Nephron (organoid): ENCODE results near the gene C16orf74.

Experiments
- H3K27ac Mint-ChIP-seq, 3 experiments: 2 replicates each; pipeline ENCODE4 v1.8.0; 2020; ENCODE audit warnings: mixed read lengths in 3 of 3, mild to moderate bottlenecking in 2 of 3, moderate library complexity in 1 of 3
- H3K27me3 Mint-ChIP-seq: 2 replicates; pipeline ENCODE4 v1.8.0; 2021; ENCODE audit warnings: low read depth, mild to moderate bottlenecking, moderate library complexity, mixed read lengths
- H3K36me3 Mint-ChIP-seq: 2 replicates; pipeline ENCODE4 v1.8.0; 2020; ENCODE audit warnings: low read depth, mixed read lengths
- H3K4me1 Mint-ChIP-seq: 2 replicates; pipeline ENCODE4 v1.8.0; 2020; ENCODE audit warnings: mixed read lengths
- H3K4me3 Mint-ChIP-seq, 3 experiments: 2 replicates each; pipeline ENCODE4 v1.8.0; 2020; ENCODE audit warnings: mild to moderate bottlenecking in 3 of 3, mixed read lengths in 3 of 3, moderate library complexity in 2 of 3
- H3K9me3 Mint-ChIP-seq: 2 replicates; pipeline ENCODE4 v1.8.0; 2020; ENCODE audit warnings: mixed read lengths
- CTCF ChIP-seq, 3 experiments: fragments of 200-600 bp; sonication (generic); IDR thresholded peaks; one replicate each; pipeline ENCODE4 v1.5.0; 2021; ENCODE audit warnings: antibody characterized with exemption in 3 of 3; ENCODE audit not compliant: unreplicated experiment in 3 of 3

C16orf74 gene

DNA sequence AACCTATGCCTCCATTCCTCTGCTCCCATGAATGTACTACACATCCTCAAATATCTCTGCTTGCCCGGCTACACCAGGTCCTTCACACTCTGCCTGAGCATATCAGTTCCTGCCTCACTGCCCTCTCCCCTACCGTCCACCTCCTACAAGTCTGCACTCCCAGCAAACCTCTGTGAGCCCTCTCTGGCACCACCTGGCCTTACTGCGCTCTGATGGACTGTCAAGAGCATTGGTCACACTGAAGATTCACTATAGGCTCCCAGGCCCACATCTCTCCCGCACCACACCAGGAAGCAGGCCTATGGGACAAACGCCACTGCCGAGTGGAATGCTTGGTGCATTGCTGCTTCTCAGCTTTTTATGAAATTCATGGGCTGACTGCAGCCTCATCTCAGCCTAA is 71.0 kb downstream of the C16orf74 start:
- Mint-ChIP-seq H3K36me3 (peaks cover 55% of the 10 kb centered on the region), H3K4me1 (peaks cover 21% of the 10 kb centered on the region), H3K4me3 (no peak overlapping the region)

GRCh38 chr16:85678821-85679220 is 72.1 kb downstream of the C16orf74 start:
- H3K36me3 Mint-ChIP-seq = peaks cover 61% of the 10 kb centered on the region
- no peak overlapping the region for H3K27ac Mint-ChIP-seq
- no peak for TF ChIP-seq CTCF (IDR thresholded peaks at IDR 0.05; ENCODE audit: unreplicated experiment in 3 of 3)
- H3K4me3 Mint-ChIP-seq = no peak overlapping the region
- peaks cover 4% of the 10 kb centered on the region for H3K27me3 Mint-ChIP-seq
- peaks cover 32% of the 10 kb centered on the region for H3K4me1 Mint-ChIP-seq
- no peaks in the 10 kb centered on the region for H3K9me3 Mint-ChIP-seq

More for the DNA sequence above, 71.0 kb downstream of the C16orf74 start:
- TF ChIP-seq CTCF (IDR thresholded peaks at IDR 0.05; ENCODE audit: unreplicated experiment in 3 of 3) = no peak
- Mint-ChIP-seq H3K27me3 (peaks cover 4% of the 10 kb centered on the region), H3K9me3 (no peaks in the 10 kb centered on the region), H3K27ac (no peak overlapping the region)

DNA sequence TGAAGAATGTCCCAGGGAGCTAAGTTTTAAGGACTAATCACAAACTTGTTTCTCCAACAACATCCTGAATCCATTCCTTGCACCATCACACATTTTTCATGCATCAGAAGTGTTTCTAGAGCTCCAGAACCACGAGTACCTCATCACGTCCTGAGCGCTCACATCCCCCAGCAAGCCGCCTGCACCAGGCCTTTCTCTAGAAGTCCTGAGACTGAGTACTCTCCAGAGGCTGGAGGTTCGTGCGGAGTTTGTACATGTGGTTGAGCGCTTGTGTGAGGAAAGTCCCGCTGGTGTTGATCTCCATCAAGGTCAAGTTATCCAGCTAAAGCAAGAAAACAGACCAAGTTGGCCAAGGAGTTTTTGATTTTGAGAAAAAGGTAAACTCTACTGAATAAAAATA is 72.9 kb downstream of the C16orf74 start:
- TF ChIP-seq CTCF (IDR thresholded peaks at IDR 0.05; ENCODE audit: unreplicated experiment in 3 of 3) = no peak
- H3K36me3 Mint-ChIP-seq = peaks cover 57% of the 10 kb centered on the region
- no peak overlapping the region for H3K27ac Mint-ChIP-seq

GRCh38 chr16:85677383-85677967 is 73.4 kb downstream of the C16orf74 start:
- H3K36me3 Mint-ChIP-seq = peaks cover 59% of the 10 kb centered on the region
- no peak overlapping the region for H3K27ac Mint-ChIP-seq
- H3K4me1 Mint-ChIP-seq = peaks cover 25% of the 10 kb centered on the region
- TF ChIP-seq CTCF (IDR thresholded peaks at IDR 0.05; ENCODE audit: unreplicated experiment in 3 of 3) = no peak
- no peaks in the 10 kb centered on the region for H3K27me3 Mint-ChIP-seq
- H3K9me3 Mint-ChIP-seq = no peaks in the 10 kb centered on the region
- no peak overlapping the region for H3K4me3 Mint-ChIP-seq

More for the DNA sequence above, 72.9 kb downstream of the C16orf74 start:
- Mint-ChIP-seq H3K27me3 (peaks cover under 1% of the 10 kb centered on the region), H3K9me3 (no peaks in the 10 kb centered on the region), H3K4me1 (peaks cover 29% of the 10 kb centered on the region), H3K4me3 (no peak overlapping the region)

- TF ChIP-seq CTCF (IDR thresholded peaks at IDR 0.05; ENCODE audit: unreplicated experiment in 3 of 3) = no peak
- Mint-ChIP-seq H3K9me3 (no peaks in the 10 kb centered on the region), H3K4me3 (no peak overlapping the region), H3K4me1 (peaks cover 25% of the 10 kb centered on the region), H3K36me3 (peaks cover 68% of the 10 kb centered on the region), H3K27me3 (no peaks in the 10 kb centered on the region), H3K27ac (no peak overlapping the region)
Observed at GRCh38 chr16:85676466-85676865, 74.4 kb downstream of the C16orf74 start.

DNA sequence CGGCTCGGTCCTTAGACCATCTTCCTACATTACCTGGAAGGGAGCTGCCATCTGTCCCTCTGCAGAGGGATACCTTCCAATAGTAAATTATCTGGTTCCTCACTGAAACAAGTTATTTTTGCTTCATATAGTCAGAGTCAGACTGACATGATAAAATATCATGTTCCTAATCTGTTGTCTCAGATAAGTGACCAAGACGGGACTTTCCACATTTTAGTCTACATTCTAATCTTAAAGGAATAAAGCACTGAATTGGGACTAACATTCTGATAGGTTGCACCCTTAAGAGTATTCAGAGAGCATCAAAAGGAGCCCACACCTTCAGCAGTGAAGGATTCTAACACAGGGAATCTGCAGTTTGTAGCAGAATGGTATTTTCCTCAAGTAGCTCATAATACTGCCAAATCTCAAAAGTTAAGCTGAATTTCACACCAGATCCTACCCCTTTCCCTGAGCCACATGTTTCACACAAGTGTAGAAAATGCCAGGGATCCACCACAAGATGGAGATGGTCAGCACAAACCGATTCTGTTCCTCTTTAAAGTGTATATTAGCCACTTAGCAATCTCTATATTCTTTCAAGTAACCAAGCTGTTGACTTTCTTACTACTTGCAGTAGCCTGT is 75.5 kb downstream of the C16orf74 start:
- H3K27ac Mint-ChIP-seq = peak overlapping the region in 2 of 3 experiments; percentile 9 to 11

More for the DNA sequence above, 75.5 kb downstream of the C16orf74 start:
- peaks cover 25% of the 10 kb centered on the region for H3K4me1 Mint-ChIP-seq
- no peaks in the 10 kb centered on the region for H3K9me3 Mint-ChIP-seq
- no peaks in the 10 kb centered on the region for H3K27me3 Mint-ChIP-seq
- no peak overlapping the region for H3K4me3 Mint-ChIP-seq
- peaks cover 67% of the 10 kb centered on the region for H3K36me3 Mint-ChIP-seq
- peak; percentile 35 to 56 (median 49) for TF ChIP-seq CTCF (IDR thresholded peaks at IDR 0.05; ENCODE audit: unreplicated experiment in 3 of 3)
